Adrenal gland (tissue), 12 donors: Measurements from ENCODE around the gene SIGLEC12. TPM values are rescaled to one million over a fixed set of nuclear protein-coding genes. Genes with fewer than 3 reads are reported as not detected.

Experiments used
- DNase-seq, 7 donors: peaks; one replicate each; pipeline ENCODE4 v3.0.0-alpha.2; 2019 to 2020
- H3K27ac ChIP-seq, 5 donors: fragments of 200-600 bp; sonication (generic) in 4 of 5; 1 replicate in 3 of 5; 2 replicates in 2 of 5; pipeline versions ENCODE4 v1.5.1 to v1.8.0; 2016 to 2020; ENCODE audit warnings: mild to moderate bottlenecking in 1 of 5
- H3K27me3 ChIP-seq: fragments of 200-600 bp; 2 replicates; pipeline ENCODE4 v1.8.0; 2021
- H3K36me3 ChIP-seq, 2 donors: fragments of 200-600 bp; replicated peaks in 1 of 2; 1 replicate in 1 of 2; 2 replicates in 1 of 2; pipeline versions ENCODE4 v1.5.1 to v1.8.0; 2018 to 2022
- H3K4me1 ChIP-seq, 2 donors: fragments of 200-600 bp; replicated peaks in 1 of 2; 1 replicate in 1 of 2; 2 replicates in 1 of 2; pipeline versions ENCODE4 v1.5.1 to v1.8.0; 2018 to 2021
- H3K4me3 ChIP-seq, 4 donors: fragments of 200-600 bp; sonication (generic) in 3 of 4; one replicate each; pipeline ENCODE4 v1.5.1; 2016 to 2018
- H3K9me3 ChIP-seq, 3 donors: fragments of 200-600 bp; sonication (generic) in 1 of 3; replicated peaks in 1 of 3; 1 replicate in 2 of 3; 2 replicates in 1 of 3; pipeline versions ENCODE4 v1.5.1 to v1.8.0; 2016 to 2021
- CTCF ChIP-seq, 6 experiments: fragments of 450-650 bp in 4 of 6; fragments of 200-600 bp in 2 of 6; sonication (generic) in 1 of 6; IDR thresholded peaks; 1 replicate in 5 of 6; 2 replicates in 1 of 6; pipeline versions ENCODE4 v1.5.1 to v1.8.0; 2016 to 2021; ENCODE audit warnings: antibody characterized with exemption in 6 of 6, mild to moderate bottlenecking in 2 of 6, moderate library complexity in 1 of 6
- POLR2A ChIP-seq, 2 donors: fragments of 450-650 bp; IDR thresholded peaks; one replicate each; pipeline ENCODE4 v1.6.1; 2017; ENCODE audit warnings: antibody characterized with exemption in 2 of 2, mild to moderate bottlenecking in 2 of 2, moderate library complexity in 1 of 2
- WGBS, 4 donors: extraction: QIAGEN DNeasy Blood & Tissue Kit in 2 of 4; methylation state at CpG; one replicate each; pipeline versions ENCODE4 v1.1.5 to v1.1.7; 2013 to 2017; 5-methylcytosine and 5-hydroxymethylcytosine counted together
- intact Hi-C, 2 donors: fragments of 100-400 bp; cut with DNase I; formaldehyde crosslinking; loops; one replicate each; pipeline versions ENCODE4 v1.14.1 to v1.15.0; 2022 to 2023
- polyA plus RNA-seq, 3 donors: library from polyadenylated mRNA; stranded (reverse); fragments of 200-250 nt in 2 of 3; fragments of 350-450 nt in 1 of 3; fragmentation: Illumina TruSeq in 1 of 3; extraction: RNeasy Lipid Tissue Mini Kit (QIAGEN cat#74804) in 1 of 3; gene quantifications; one replicate each; pipeline ENCODE4 v1.2.3, GENCODE V29; 2013 to 2014
- total RNA-seq, 9 donors: library from RNA; depleted of rRNA in 4 of 9; stranded (reverse); fragments of >200 nt in 4 of 9; fragments of 120-200 nt in 1 of 9; fragmentation: NEBNext Ultra II Directional in 1 of 9; extraction: Animal tissue kit (Norgen Biotek cat#: 25700) in 1 of 9; gene quantifications; one replicate each; pipeline versions ENCODE4 v1.1.0 to v1.2.4, GENCODE V29; 2013 to 2023
- donor health status: healthy with polysubstance abuse.
- donor health status: Bipolar disorder and iron deficiency.
- donor health status: DM: yes; HTN: yes; CAD: no.
- donor health status: DM: no; HTN: no; CAD: no.
- donor health status: DM: no; HTN: no; CAD: no.
- donor health status: DM: yes; HTN: yes; CAD: no.

The SIGLEC12 gene
- total and polyA plus RNA-seq, 12 donors = 0.30 to 3.1 (median 0.82) TPM; not detected in 2

GRCh38 chr19:51521357-51521756, 19.8 kb upstream of the SIGLEC12 start:
- WGBS, 4 donors = 64 to 76% (median 73%) methylated on average over 2 of the region's 2 CpGs
- intact Hi-C loops = no loop called here

GRCh38 chr19:51520728-51521127, 19.1 kb upstream of the SIGLEC12 start:
- Histone ChIP-seq H3K9me3 (peaks cover 0 to 5% (median 0%) of the 10 kb centered on the region in 3 donors), H3K36me3 (no peaks in the 10 kb centered on the region), H3K4me3 (no peak overlapping the region), H3K4me1 (no peaks in the 10 kb centered on the region), H3K27ac (no peak overlapping the region), H3K27me3 (peaks cover 11% of the 10 kb centered on the region)
- no peak for DNase-seq
- intact Hi-C loops = no loop called here
- WGBS, 4 donors = 51 to 56% (median 53%) methylated on average over 2 of the region's 2 CpGs
- TF ChIP-seq CTCF (IDR thresholded peaks at IDR 0.05) = no peak
- TF ChIP-seq POLR2A (IDR thresholded peaks at IDR 0.05) = no peak

More at GRCh38 chr19:51521357-51521756, 19.8 kb upstream of the SIGLEC12 start:
- no peak for DNase-seq
- Histone ChIP-seq H3K27me3 (peaks cover 11% of the 10 kb centered on the region), H3K4me1 (no peaks in the 10 kb centered on the region), H3K9me3 (peaks cover 0 to 5% (median 0%) of the 10 kb centered on the region in 3 donors), H3K36me3 (no peaks in the 10 kb centered on the region), H3K4me3 (no peak overlapping the region), H3K27ac (no peak overlapping the region)
- TF ChIP-seq POLR2A (IDR thresholded peaks at IDR 0.05) (no peak), CTCF (IDR thresholded peaks at IDR 0.05) (no peak)

- Histone ChIP-seq H3K27me3 (peaks cover 8% of the 10 kb centered on the region), H3K4me1 (no peaks in the 10 kb centered on the region), H3K9me3 (peaks cover 0 to 5% (median 0%) of the 10 kb centered on the region in 3 donors), H3K36me3 (no peaks in the 10 kb centered on the region), H3K27ac (no peak overlapping the region), H3K4me3 (no peak overlapping the region)
- DNase-seq = no peak
- intact Hi-C loops = no loop called here
- TF ChIP-seq CTCF (IDR thresholded peaks at IDR 0.05) (peak; percentile 50 to 86 (median 63)), POLR2A (IDR thresholded peaks at IDR 0.05) (no peak)
- 11 to 17% (median 14%) methylated on average over 3 of the region's 3 CpGs for WGBS, 4 donors
These were observed 13.4 kb upstream of the SIGLEC12 start for GRCh38 chr19:51514866-51515481.

- Histone ChIP-seq H3K4me3 (no peak overlapping the region), H3K27ac (no peak overlapping the region), H3K9me3 (peaks cover 0 to 5% (median 0%) of the 10 kb centered on the region in 3 donors), H3K36me3 (no peaks in the 10 kb centered on the region), H3K27me3 (peaks cover 8% of the 10 kb centered on the region), H3K4me1 (no peaks in the 10 kb centered on the region)
- intact Hi-C loops = no loop called here
- TF ChIP-seq CTCF (IDR thresholded peaks at IDR 0.05) (no peak), POLR2A (IDR thresholded peaks at IDR 0.05) (no peak)
- no peak for DNase-seq
- 37 to 41% (median 38%) methylated on average over 2 of the region's 2 CpGs for WGBS, 4 donors
These were observed 12.4 kb upstream of the SIGLEC12 start for GRCh38 chr19:51513968-51514367.
